ENCODE data around the gene PDZRN3.

GRCh38 chr3:73536952-73537351 is 87.8 kb downstream of the PDZRN3 start:
- TF ChIP-seq JUND (IDR thresholded peaks at IDR 0.05) (no peak), CTCF (IDR thresholded peaks at IDR 0.05; ENCODE audit: low read depth, low read length, missing input control) (no peak)
